ENCODE data around the gene ZCCHC24. TPM values are rescaled to one million over a fixed set of nuclear protein-coding genes. Genes with fewer than 3 reads are reported as not detected.

Gene ZCCHC24
- total RNA-seq, 1 experiment from 2014 or later: 3.1 TPM

DNA sequence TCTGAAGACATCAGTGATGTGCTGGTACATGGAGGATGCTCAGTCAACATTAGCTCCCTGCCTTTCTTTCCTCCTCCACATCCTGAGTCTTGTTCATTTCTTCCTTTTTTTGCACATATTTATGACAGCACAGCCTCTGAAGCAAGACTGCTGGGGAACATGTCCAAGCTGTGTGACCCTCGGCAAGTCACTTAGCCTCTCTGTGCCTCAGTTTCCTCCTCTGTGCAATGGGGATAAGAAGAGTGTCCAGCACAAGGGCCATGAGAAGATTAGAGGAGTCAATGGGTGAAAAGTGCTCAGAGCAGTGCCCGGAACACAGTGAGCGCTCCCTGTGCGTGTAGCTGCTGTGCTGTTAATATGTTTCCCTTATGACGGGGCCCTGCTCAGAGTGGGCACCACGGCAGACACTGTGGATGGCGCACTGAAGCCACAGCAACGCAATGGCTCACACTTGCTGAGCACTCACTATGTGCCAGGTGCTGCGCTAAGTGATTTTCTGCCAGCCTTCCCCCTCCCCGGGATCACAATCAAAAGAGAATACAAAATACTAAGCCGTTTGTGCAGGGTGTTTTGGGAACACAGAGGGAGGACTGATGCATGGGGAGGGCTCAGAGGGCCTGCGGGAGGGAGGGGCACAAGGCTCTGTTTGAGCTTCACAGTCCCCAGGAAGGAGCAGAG is 28.7 kb downstream of the ZCCHC24 start:
- no peak for DNase-seq
- ChIA-PET POLR2A (no interaction called here), CTCF (no interaction called here)
- H3K36me3 ChIP-seq (ENCODE audit: control insufficient read depth, insufficient read depth, low read length): no peaks in the 10 kb centered on the region
- Mint-ChIP-seq H3K36me3 (ENCODE audit: insufficient read depth, unreplicated experiment) (no peaks in the 10 kb centered on the region), H3K4me1 (ENCODE audit: low read depth, unreplicated experiment) (no peaks in the 10 kb centered on the region), H3K4me3 (ENCODE audit: unreplicated experiment) (no peak overlapping the region), H3K9me3 (ENCODE audit: unreplicated experiment) (no peaks in the 10 kb centered on the region), H3K27ac (ENCODE audit: unreplicated experiment) (no peak overlapping the region), H3K27me3 (ENCODE audit: insufficient read depth, unreplicated experiment) (no peaks in the 10 kb centered on the region)
- H3K4me3 ChIP-seq (ENCODE audit: low read depth, low read length): no peak overlapping the region
- no peaks in the 10 kb centered on the region for H3K9me3 ChIP-seq
- no peaks in the 10 kb centered on the region for H3K27me3 ChIP-seq (replicated peaks; ENCODE audit: control insufficient read depth, insufficient read depth, low read length)
- intact Hi-C loops (cut with micrococcal nuclease; ENCODE audit: unreplicated experiment): no loop called here
- TF ChIP-seq, protein P1, sequence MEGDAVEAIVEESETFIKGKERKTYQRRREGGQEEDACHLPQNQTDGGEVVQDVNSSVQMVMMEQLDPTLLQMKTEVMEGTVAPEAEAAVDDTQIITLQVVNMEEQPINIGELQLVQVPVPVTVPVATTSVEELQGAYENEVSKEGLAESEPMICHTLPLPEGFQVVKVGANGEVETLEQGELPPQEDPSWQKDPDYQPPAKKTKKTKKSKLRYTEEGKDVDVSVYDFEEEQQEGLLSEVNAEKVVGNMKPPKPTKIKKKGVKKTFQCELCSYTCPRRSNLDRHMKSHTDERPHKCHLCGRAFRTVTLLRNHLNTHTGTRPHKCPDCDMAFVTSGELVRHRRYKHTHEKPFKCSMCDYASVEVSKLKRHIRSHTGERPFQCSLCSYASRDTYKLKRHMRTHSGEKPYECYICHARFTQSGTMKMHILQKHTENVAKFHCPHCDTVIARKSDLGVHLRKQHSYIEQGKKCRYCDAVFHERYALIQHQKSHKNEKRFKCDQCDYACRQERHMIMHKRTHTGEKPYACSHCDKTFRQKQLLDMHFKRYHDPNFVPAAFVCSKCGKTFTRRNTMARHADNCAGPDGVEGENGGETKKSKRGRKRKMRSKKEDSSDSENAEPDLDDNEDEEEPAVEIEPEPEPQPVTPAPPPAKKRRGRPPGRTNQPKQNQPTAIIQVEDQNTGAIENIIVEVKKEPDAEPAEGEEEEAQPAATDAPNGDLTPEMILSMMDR (IDR thresholded peaks at IDR 0.05; ENCODE audit: insufficient read depth in 1 of 2, low read depth in 1 of 2, low read length in 1 of 2, severe bottlenecking in 1 of 2, unreplicated experiment in 1 of 2): no peak
- no peaks in the 10 kb centered on the region for H3K4me1 ChIP-seq
- no TSS peak for BruUV-seq (replicated peaks)

DNA sequence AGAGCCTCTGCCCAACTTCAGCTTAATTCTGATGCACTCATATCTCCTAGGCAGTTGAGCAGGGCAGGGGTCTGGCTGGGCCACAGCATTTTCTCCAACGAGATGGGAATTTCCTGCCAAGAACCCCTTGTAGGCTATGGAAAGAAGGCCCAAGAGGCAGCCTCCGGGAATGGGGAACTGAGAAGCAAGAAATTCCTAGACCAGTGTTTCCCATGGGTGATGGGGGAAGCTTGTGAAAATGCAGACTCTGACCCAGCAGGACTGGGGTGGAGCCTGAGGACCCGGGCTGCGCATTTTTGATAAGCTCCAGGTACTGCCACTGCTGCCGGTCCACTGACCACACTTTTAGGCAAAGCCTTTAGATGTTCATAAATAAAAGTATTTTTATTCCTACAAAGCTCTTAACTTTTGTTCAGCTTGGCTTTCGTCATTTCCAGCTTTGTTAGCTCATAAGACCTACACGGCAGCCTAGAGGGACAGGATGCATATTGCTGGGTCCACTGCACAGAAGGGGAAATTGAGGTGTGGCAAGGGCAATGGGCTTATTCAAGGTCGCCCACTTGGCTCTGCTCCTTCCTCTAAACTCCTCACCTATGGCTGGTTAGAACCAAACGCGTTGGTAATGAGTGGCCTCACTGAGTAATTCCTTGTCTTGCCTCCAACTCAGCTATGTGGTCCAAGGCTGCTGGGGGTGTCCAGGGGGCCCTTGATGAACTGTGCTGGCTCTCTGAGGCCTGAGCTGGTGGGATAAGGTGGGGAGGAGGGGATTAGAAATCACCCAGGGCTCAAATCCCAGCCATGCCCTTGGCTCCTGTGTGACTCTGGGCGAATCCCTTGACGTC is 29.5 kb downstream of the ZCCHC24 start:
- POLR2A ChIA-PET: no interaction called here
- H3K27ac Mint-ChIP-seq (ENCODE audit: unreplicated experiment): no peak overlapping the region
- CTCF ChIA-PET: no interaction called here

DNA sequence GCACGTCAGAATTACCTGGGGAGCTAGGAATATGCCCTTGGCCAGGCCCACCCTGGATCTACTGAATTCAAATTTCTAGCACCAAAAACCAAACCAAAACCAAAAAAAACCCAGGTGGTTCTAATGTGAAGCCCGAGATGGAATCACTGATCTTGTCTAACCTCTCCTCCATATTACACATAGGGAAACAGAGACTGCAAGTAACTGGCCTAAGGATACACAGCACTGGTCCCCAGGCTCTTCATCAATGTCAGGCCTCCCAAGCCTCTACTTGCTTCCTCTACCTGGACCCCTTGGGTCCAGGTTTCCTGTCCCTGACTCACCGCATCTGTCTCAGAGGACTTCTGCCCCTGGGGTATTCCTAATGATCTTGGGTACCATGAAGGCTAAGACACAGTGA is 30.7 kb downstream of the ZCCHC24 start:
- no peaks in the 10 kb centered on the region for H3K36me3 Mint-ChIP-seq (ENCODE audit: insufficient read depth, unreplicated experiment)
- BruUV-seq (replicated peaks): no TSS peak
- intact Hi-C loops (cut with micrococcal nuclease; ENCODE audit: unreplicated experiment): no loop called here
- H3K4me1 Mint-ChIP-seq (ENCODE audit: low read depth, unreplicated experiment): no peaks in the 10 kb centered on the region
- POLR2A ChIA-PET: no interaction called here
- H3K27ac Mint-ChIP-seq (ENCODE audit: unreplicated experiment): no peak overlapping the region
- CTCF ChIA-PET: no interaction called here
- Histone ChIP-seq H3K4me1 (no peaks in the 10 kb centered on the region), H3K9me3 (no peaks in the 10 kb centered on the region), H3K27me3 (replicated peaks; ENCODE audit: control insufficient read depth, insufficient read depth, low read length) (no peaks in the 10 kb centered on the region), H3K36me3 (ENCODE audit: control insufficient read depth, insufficient read depth, low read length) (no peaks in the 10 kb centered on the region), H3K4me3 (ENCODE audit: low read depth, low read length) (no peak overlapping the region)
- TF ChIP-seq, protein P1 (IDR thresholded peaks at IDR 0.05; ENCODE audit: insufficient read depth in 1 of 2, low read depth in 1 of 2, low read length in 1 of 2, severe bottlenecking in 1 of 2, unreplicated experiment in 1 of 2): no peak
- H3K9me3 Mint-ChIP-seq (ENCODE audit: unreplicated experiment): no peaks in the 10 kb centered on the region
- DNase-seq: no peak
- no peaks in the 10 kb centered on the region for H3K27me3 Mint-ChIP-seq (ENCODE audit: insufficient read depth, unreplicated experiment)
- H3K4me3 Mint-ChIP-seq (ENCODE audit: unreplicated experiment): no peak overlapping the region

More for the DNA sequence above, 29.5 kb downstream of the ZCCHC24 start:
- H3K36me3 ChIP-seq (ENCODE audit: control insufficient read depth, insufficient read depth, low read length): no peaks in the 10 kb centered on the region
- H3K9me3 ChIP-seq: no peaks in the 10 kb centered on the region
- BruUV-seq (replicated peaks): no TSS peak
- Mint-ChIP-seq H3K36me3 (ENCODE audit: insufficient read depth, unreplicated experiment) (no peaks in the 10 kb centered on the region), H3K4me1 (ENCODE audit: low read depth, unreplicated experiment) (no peaks in the 10 kb centered on the region), H3K4me3 (ENCODE audit: unreplicated experiment) (no peak overlapping the region), H3K9me3 (ENCODE audit: unreplicated experiment) (no peaks in the 10 kb centered on the region), H3K27me3 (ENCODE audit: insufficient read depth, unreplicated experiment) (no peaks in the 10 kb centered on the region)
- intact Hi-C loops (cut with micrococcal nuclease; ENCODE audit: unreplicated experiment): no loop called here
- DNase-seq: no peak
- H3K4me1 ChIP-seq: no peaks in the 10 kb centered on the region
- H3K27me3 ChIP-seq (replicated peaks; ENCODE audit: control insufficient read depth, insufficient read depth, low read length): no peaks in the 10 kb centered on the region
- H3K4me3 ChIP-seq (ENCODE audit: low read depth, low read length): no peak overlapping the region
- TF ChIP-seq, protein P1 (IDR thresholded peaks at IDR 0.05; ENCODE audit: insufficient read depth in 1 of 2, low read depth in 1 of 2, low read length in 1 of 2, severe bottlenecking in 1 of 2, unreplicated experiment in 1 of 2): no peak

All from Caco-2 (cell line).